HepG2 (cell line): ENCODE data around the gene NCBP1. TPM values are rescaled to one million over a fixed set of nuclear protein-coding genes. Genes with fewer than 3 reads are reported as not detected.

Experiments used
- ATAC-seq: fragments of 200-7000 bp; cut with Tn5 transposase; 3 replicates; pipeline ENCODE4 v1.9.1; 2020; ENCODE audit warnings: mild to moderate bottlenecking, moderate library complexity
- BruUV-seq: library from RNA; stranded (reverse); fragments of 400-500 nt; replicated peaks from 2 replicates; lab custom pipeline; 2021; lab: Mats Ljungman, UMichigan
- CTCF ChIA-PET: fragments of 300-600 bp; formaldehyde crosslinking; extraction: SDS; loops from one replicate; lab custom pipeline; 2021; ENCODE audit warnings: low total read pairs, inconsistent platforms, low intra/inter-chr PET ratio; lab: Yijun Ruan, JAX
- POLR2A ChIA-PET: fragments of 350-600 bp; sonication (Branson Sonifier 250); formaldehyde crosslinking; loops from one replicate; lab custom pipeline; 2020; ENCODE audit warnings: antibody characterized with exemption, inconsistent platforms; lab: Yijun Ruan, JAX
- DNase-seq: peaks from one replicate; pipeline ENCODE4 v3.0.0-alpha.2; 2015; ENCODE audit warnings: low spot score
- FAIRE-seq: peaks from 3 replicates; lab custom pipeline; 2011; peaks lifted over from hg19 to GRCh38; lab: Jason Lieb, UNC
- H2AFZ ChIP-seq: one replicate; pipeline ENCODE4 v1.6.1; 2011; ENCODE audit warnings: low read length, inconsistent platforms
- H3K27ac ChIP-seq: fragments of 300-600 bp; 3 replicates; pipeline ENCODE4 v1.8.0; 2011; ENCODE audit warnings: mixed run types, mild to moderate bottlenecking, mixed read lengths, low read length, inconsistent platforms; ENCODE audit not compliant: insufficient read depth; ENCODE audit errors: extremely low read length
- H3K27me3 ChIP-seq, 2 experiments: fragments of 200-600 bp in 1 of 2; 2 replicates in 1 of 2; 3 replicates in 1 of 2; pipeline versions ENCODE4 v1.6.0 to v1.8.0; 2011; ENCODE audit warnings: low read length in 2 of 2, mild to moderate bottlenecking in 2 of 2, moderate library complexity in 2 of 2, inconsistent platforms in 1 of 2; ENCODE audit not compliant: insufficient read depth in 2 of 2, control insufficient read depth in 1 of 2
- H3K36me3 ChIP-seq, 2 experiments: fragments of 200-600 bp in 1 of 2; replicated peaks in 1 of 2; 2 replicates in 1 of 2; 3 replicates in 1 of 2; pipeline versions ENCODE4 v1.5.1 to v1.8.0; 2011; ENCODE audit warnings: low read length in 2 of 2, inconsistent platforms in 1 of 2; ENCODE audit not compliant: insufficient read depth in 2 of 2, control insufficient read depth in 1 of 2
- H3K4me1 ChIP-seq: 2 replicates; pipeline ENCODE4 v1.5.1; 2012; ENCODE audit warnings: low read length, inconsistent platforms; ENCODE audit not compliant: insufficient read depth
- H3K4me2 ChIP-seq: 2 replicates; pipeline ENCODE4 v1.6.0; 2011; ENCODE audit warnings: low read depth, low read length, inconsistent platforms
- H3K4me3 ChIP-seq, 3 experiments: fragments of 200-600 bp in 1 of 3; sonication (generic), shearing (Covaris generic) in 1 of 3; replicated peaks in 1 of 3; 2 replicates each; pipeline ENCODE4 v1.5.1; 2011 to 2016; ENCODE audit warnings: low read length in 3 of 3, inconsistent platforms in 2 of 3, low read depth in 2 of 3, mild to moderate bottlenecking in 2 of 3, control low read depth in 1 of 3, mixed read lengths in 1 of 3; ENCODE audit not compliant: insufficient read depth in 1 of 3
- H3K79me2 ChIP-seq: one replicate; pipeline ENCODE4 v1.6.1; 2011; ENCODE audit warnings: low read length, inconsistent platforms; ENCODE audit not compliant: insufficient read depth
- H3K9ac ChIP-seq: 2 replicates; pipeline ENCODE4 v1.6.0; 2011; ENCODE audit warnings: mild to moderate bottlenecking, low read depth, low read length, inconsistent platforms; ENCODE audit not compliant: insufficient read depth
- H3K9me3 ChIP-seq: 2 replicates; pipeline ENCODE4 v1.5.1; 2012; ENCODE audit warnings: mild to moderate bottlenecking, low read length
- H4K20me1 ChIP-seq: 2 replicates; pipeline ENCODE4 v1.6.0; 2011; ENCODE audit warnings: inconsistent platforms, mild to moderate bottlenecking, low read length, moderate library complexity; ENCODE audit not compliant: insufficient read depth
- ATF3 ChIP-seq: sonication (generic); formaldehyde crosslinking; IDR thresholded peaks from 2 replicates; pipeline ENCODE4 v1.4.0; 2020; ENCODE audit warnings: missing genetic modification reagents
- FOXJ3 ChIP-seq: sonication (generic); formaldehyde crosslinking; IDR thresholded peaks from 2 replicates; pipeline ENCODE4 v1.4.0; 2020; ENCODE audit warnings: missing genetic modification reagents, mild to moderate bottlenecking, borderline replicate concordance
- SETDB1 ChIP-seq: sonication (generic); formaldehyde crosslinking; IDR thresholded peaks from 2 replicates; pipeline ENCODE4 v1.5.1; 2020; ENCODE audit warnings: missing genetic modification reagents, mild to moderate bottlenecking, borderline replicate concordance
- SNRNP70 ChIP-seq: fragments of 200-400 bp; formaldehyde crosslinking; IDR thresholded peaks from 2 replicates; pipeline ENCODE4 v1.6.1; 2017; ENCODE audit warnings: mild to moderate bottlenecking, low read depth, low read length, moderate library complexity
- ZBTB39 ChIP-seq: sonication (generic); formaldehyde crosslinking; IDR thresholded peaks from 2 replicates; pipeline ENCODE4 v1.5.0; 2020; ENCODE audit warnings: missing genetic modification reagents
- ZC3H13 ChIP-seq: sonication (generic); formaldehyde crosslinking; IDR thresholded peaks from 2 replicates; pipeline ENCODE4 v1.8.1; 2023; ENCODE audit warnings: mild to moderate bottlenecking, missing genetic modification reagents, moderate library complexity
- ZNF101 ChIP-seq: sonication (generic); formaldehyde crosslinking; IDR thresholded peaks from 2 replicates; pipeline ENCODE4 v1.4.0; 2020; ENCODE audit warnings: mild to moderate bottlenecking, low read depth, missing genetic modification reagents, borderline replicate concordance
- ZNF331 ChIP-seq: sonication (generic); formaldehyde crosslinking; IDR thresholded peaks from 2 replicates; pipeline ENCODE4 v1.4.0; 2020; ENCODE audit warnings: missing genetic modification reagents
- ZNF446 ChIP-seq: sonication (generic); formaldehyde crosslinking; IDR thresholded peaks from 2 replicates; pipeline ENCODE4 v1.5.0; 2020; ENCODE audit warnings: mild to moderate bottlenecking, missing genetic modification reagents
- ZNF619 ChIP-seq: sonication (generic); formaldehyde crosslinking; IDR thresholded peaks from 2 replicates; pipeline ENCODE4 v1.4.0; 2020; ENCODE audit warnings: mild to moderate bottlenecking, missing genetic modification reagents
- WGBS: methylation state at CpG from one replicate; pipeline ENCODE4 v1.1.6; 2017; ENCODE audit warnings: low lambda C conversion rate; 5-methylcytosine and 5-hydroxymethylcytosine counted together
- in situ Hi-C: cut with HindIII; loops from 2 replicates; pipeline ENCODE4 v1.10.0; 2017; ENCODE audit warnings: low pct_unique_long_range_greater_than_20kb; ENCODE audit not compliant: extremely low pct_ligation_motif_present
- intact Hi-C: fragments of 100-400 bp; cut with micrococcal nuclease; formaldehyde crosslinking; loops from one replicate; pipeline ENCODE4 v1.10.0; 2022; ENCODE audit not compliant: unreplicated experiment
- polyA plus RNA-seq, 8 experiments: library from polyadenylated mRNA; depleted of rRNA in 3 of 8; stranded (reverse) in 7 of 8; unstranded in 1 of 8; fragments of >200 nt; fragmentation: Illumina TruSeq in 4 of 8; extraction: Trizol in 4 of 8; gene quantifications; 2 replicates each; pipeline versions ENCODE4 v1.2.1 to v1.2.3, GENCODE V29; 2011 to 2016; ENCODE audit warnings: low read depth in 4 of 8, missing spikeins in 1 of 8, mixed read lengths in 1 of 8; ENCODE audit not compliant: insufficient read depth in 1 of 8
- total RNA-seq, 5 experiments: library from RNA; depleted of rRNA; stranded (reverse); fragments of >200 nt; fragmentation: Illumina TruSeq; extraction: Trizol; gene quantifications; 2 replicates each; pipeline ENCODE4 v1.2.3, GENCODE V29; 2016; ENCODE audit warnings: low read depth in 1 of 5

The NCBP1 gene
- total and polyA plus RNA-seq, 2 of the 13 experiments (the other 11 are each of a cell fraction or from before 2014, with no cell fraction given) = 13.3 to 40.2 TPM

- TF ChIP-seq ZNF446 (CRISPR knock-in tag) = no peak
These were observed 8.0 kb upstream of the NCBP1 start (continued) for GRCh38 chr9:97625620-97626019.

- H2AFZ ChIP-seq = no peak overlapping the region
- POLR2A ChIA-PET = no interaction called here
- BruUV-seq = no TSS peak
- H3K9me3 ChIP-seq = no peaks in the 10 kb centered on the region
- H3K4me3 ChIP-seq = no peak overlapping the region
- no peak overlapping the region for H3K4me2 ChIP-seq
- no peak for ATAC-seq
- H4K20me1 ChIP-seq = no peaks in the 10 kb centered on the region
- no peak for DNase-seq
- H3K36me3 ChIP-seq = peaks cover 0 to 34% of the 10 kb centered on the region in 2 experiments; a peak in 3 of 5 replicates
- in situ Hi-C loops = no loop called here
- peaks cover 21% of the 10 kb centered on the region for H3K4me1 ChIP-seq
- peaks cover 0 to 6% of the 10 kb centered on the region in 2 experiments; a peak in 1 of 5 replicates for H3K27me3 ChIP-seq
- H3K79me2 ChIP-seq = peaks cover 37% of the 10 kb centered on the region
- no peak overlapping the region for H3K9ac ChIP-seq
- CTCF ChIA-PET = no interaction called here
- FAIRE-seq = no peak
- TF ChIP-seq ZC3H13 = no peak
- no peak for TF ChIP-seq SETDB1
- no peak for TF ChIP-seq ZBTB39
- no peak for TF ChIP-seq ZNF619
- no peak for TF ChIP-seq SNRNP70
- TF ChIP-seq ZNF101 = no peak
- no peak for TF ChIP-seq ZNF331
- no peak for TF ChIP-seq ATF3 (CRISPR knock-in tag)
- TF ChIP-seq FOXJ3 (CRISPR knock-in tag) = no peak
- intact Hi-C loops = no loop called here
- H3K27ac ChIP-seq = no peak overlapping the region
- WGBS = 75% methylated on average over 5 of the region's 5 CpGs
These were observed 6.0 kb upstream of the NCBP1 start for GRCh38 chr9:97627624-97628023.
